Measurements from ENCODE around the gene CRELD1. TPM values are rescaled to one million over a fixed set of nuclear protein-coding genes. Genes with fewer than 3 reads are reported as not detected.
A peak's percentile ranks its signal among the peaks of the same experiment; 100 is the strongest.

CRELD1 gene
- total RNA-seq, 1 experiment from 2014 or later = 18.7 TPM

- Histone ChIP-seq H3K9ac (ENCODE audit: low read length) (peak overlapping the region; percentile 73), H3K4me1 (ENCODE audit: control insufficient read depth in 1 of 2, insufficient read depth in 2 of 2, low read length in 2 of 2) (peaks cover 9 to 24% of the 10 kb centered on the region in 2 experiments), H3K27ac (ENCODE audit: low read depth, low read length) (peak overlapping the region; percentile 84), H2AFZ (ENCODE audit: low read depth, low read length, poor library complexity, severe bottlenecking) (no peak overlapping the region), H4K20me1 (ENCODE audit: insufficient read depth) (no peaks in the 10 kb centered on the region), H3K9me2 (ENCODE audit: insufficient read depth) (no peaks in the 10 kb centered on the region), H3K4me3 (replicated peaks in 1 of 2; ENCODE audit: low read depth in 1 of 2, low read length in 2 of 2) (peak overlapping the region; percentile 52 to 69), H3K79me2 (ENCODE audit: insufficient read depth, low read length) (no peaks in the 10 kb centered on the region), H3K36me3 (ENCODE audit: control insufficient read depth in 1 of 2, insufficient read depth in 2 of 2, low read length in 2 of 2) (peaks cover 0 to 4% of the 10 kb centered on the region in 2 experiments; a peak in 1 of 4 replicates), H3K4me2 (ENCODE audit: low read length) (peak overlapping the region; percentile 87), H3K27me3 (ENCODE audit: insufficient read depth, low read length) (no peaks in the 10 kb centered on the region), H3K9me3 (ENCODE audit: control insufficient read depth in 1 of 2, insufficient read depth in 1 of 2, low read depth in 1 of 2, low read length in 2 of 2) (no peaks in the 10 kb centered on the region)
- ChIA-PET POLR2A (interaction anchor here (1.1 to 3.0 kb wide), 3 partner anchors 12 to 141 kb away, joined by 3 to 27 read pairs (median 4); partner anchors contain the start of gene ARPC4), CTCF (interaction anchor here (1.1 to 6.2 kb wide), 5 partner anchors 12 to 388 kb away, joined by 3 to 65 read pairs (median 6); partner anchors contain the start of gene IL17RC), RAD21 (ENCODE audit: low non-redundant PET in 1 of 2, low total read pairs in 2 of 2, uncharacterized antibody in 2 of 2, unreplicated experiment in 2 of 2) (no interaction called here)
- TSS peak; percentile 59 for BruUV-seq (replicated peaks)
- intact Hi-C loops (cut with micrococcal nuclease) = loop anchor here (5.0 kb wide), 3 partner anchors 42 to 217 kb away; partner anchors contain the start of genes JAGN1 and RPUSD3
- DNase-seq (ENCODE audit: low read depth, low spot score) (no peak), ATAC-seq (peak; percentile 5)
- TF ChIP-seq EZH2phosphoT487 (IDR thresholded peaks at IDR 0.05; ENCODE audit: borderline replicate concordance) (no peak), CTCF (IDR thresholded peaks at IDR 0.05 in 2 of 3, conservative IDR thresholded peaks at IDR 0.05 in 1 of 3; ENCODE audit: borderline replicate concordance in 1 of 3, insufficient read depth in 1 of 3, low read depth in 2 of 3, low read length in 2 of 3) (peak in 2 of 3 experiments; percentile 5 to 26; a peak in 2 of 6 replicates), POLR2A (IDR thresholded peaks at IDR 0.05; ENCODE audit: borderline replicate concordance, extremely low read depth, insufficient read depth, insufficient read length) (no peak), YY1 (IDR thresholded peaks at IDR 0.05; ENCODE audit: extremely low read depth, insufficient replicate concordance, low read depth, low read length) (no peak), SIN3A (IDR thresholded peaks at IDR 0.05; ENCODE audit: low read depth) (no peak)
These were observed 594 bp downstream of the CRELD1 start for GRCh38 chr3:9934235-9934621.

GRCh38 chr3:9934993-9935392 is 1.4 kb downstream of the CRELD1 start:
- H3K9me3 ChIP-seq (ENCODE audit: control insufficient read depth in 1 of 2, insufficient read depth in 1 of 2, low read depth in 1 of 2, low read length in 2 of 2) = no peaks in the 10 kb centered on the region
- no peaks in the 10 kb centered on the region for H3K27me3 ChIP-seq (ENCODE audit: insufficient read depth, low read length)
- intact Hi-C loops (cut with micrococcal nuclease) = loop anchor here (5.0 kb wide), 3 partner anchors 43 to 218 kb away; partner anchors contain the start of genes JAGN1 and RPUSD3
- TF ChIP-seq JUND (IDR thresholded peaks at IDR 0.05) (no peak), EZH2phosphoT487 (IDR thresholded peaks at IDR 0.05; ENCODE audit: borderline replicate concordance) (no peak), SIN3A (IDR thresholded peaks at IDR 0.05; ENCODE audit: low read depth) (no peak), REST (IDR thresholded peaks at IDR 0.05; ENCODE audit: low read depth) (no peak), MAX (IDR thresholded peaks at IDR 0.05) (no peak), RAD21 (IDR thresholded peaks at IDR 0.05; ENCODE audit: low read depth) (no peak), SRF (IDR thresholded peaks at IDR 0.05; ENCODE audit: low read depth) (no peak), FOSL1 (IDR thresholded peaks at IDR 0.05; ENCODE audit: low read depth) (no peak)
- H3K9me2 ChIP-seq (ENCODE audit: insufficient read depth) = no peaks in the 10 kb centered on the region
- H2AFZ ChIP-seq (ENCODE audit: low read depth, low read length, poor library complexity, severe bottlenecking) = no peak overlapping the region
- peak overlapping the region; percentile 87 for H3K4me2 ChIP-seq (ENCODE audit: low read length)
- BruUV-seq (replicated peaks) = no TSS peak
- POLR2A ChIA-PET = interaction anchor here (0.8 kb wide), 1 partner anchor 11 kb away, joined by 4 read pairs; no protein-coding TSS in a partner anchor
- peaks cover 0 to 4% of the 10 kb centered on the region in 2 experiments; a peak in 1 of 4 replicates for H3K36me3 ChIP-seq (ENCODE audit: control insufficient read depth in 1 of 2, insufficient read depth in 2 of 2, low read length in 2 of 2)
- no peaks in the 10 kb centered on the region for H3K79me2 ChIP-seq (ENCODE audit: insufficient read depth, low read length)
- H3K9ac ChIP-seq (ENCODE audit: low read length) = no peak overlapping the region
- H4K20me1 ChIP-seq (ENCODE audit: insufficient read depth) = no peaks in the 10 kb centered on the region
- no peak for DNase-seq (ENCODE audit: low read depth, low spot score)
- CTCF ChIA-PET = interaction anchor here (6.2 kb wide), 1 partner anchor 11 kb away, joined by 65 read pairs; no protein-coding TSS in a partner anchor
- no peak for ATAC-seq
- no peak overlapping the region for H3K4me3 ChIP-seq (replicated peaks in 1 of 2; ENCODE audit: low read depth in 1 of 2, low read length in 2 of 2)
- RAD21 ChIA-PET (ENCODE audit: low non-redundant PET in 1 of 2, low total read pairs in 2 of 2, uncharacterized antibody in 2 of 2, unreplicated experiment in 2 of 2) = no interaction called here
- H3K27ac ChIP-seq (ENCODE audit: low read depth, low read length) = no peak overlapping the region
- H3K4me1 ChIP-seq (ENCODE audit: control insufficient read depth in 1 of 2, insufficient read depth in 2 of 2, low read length in 2 of 2) = peaks cover 9 to 24% of the 10 kb centered on the region in 2 experiments

Measured in HCT116 (cell line).